Activated naive CD4-positive, alpha-beta T cell treated with anti-CD3 and anti-CD28 coated beads, Interleukin-2, amount 50 U/mL, for 16 hours (primary cell): Measurements from ENCODE around the gene PRIMA1.

Source experiments
- DNase-seq: peaks from one replicate; pipeline ENCODE4 v3.0.0-alpha.2; 2020

Gene PRIMA1

DNA sequence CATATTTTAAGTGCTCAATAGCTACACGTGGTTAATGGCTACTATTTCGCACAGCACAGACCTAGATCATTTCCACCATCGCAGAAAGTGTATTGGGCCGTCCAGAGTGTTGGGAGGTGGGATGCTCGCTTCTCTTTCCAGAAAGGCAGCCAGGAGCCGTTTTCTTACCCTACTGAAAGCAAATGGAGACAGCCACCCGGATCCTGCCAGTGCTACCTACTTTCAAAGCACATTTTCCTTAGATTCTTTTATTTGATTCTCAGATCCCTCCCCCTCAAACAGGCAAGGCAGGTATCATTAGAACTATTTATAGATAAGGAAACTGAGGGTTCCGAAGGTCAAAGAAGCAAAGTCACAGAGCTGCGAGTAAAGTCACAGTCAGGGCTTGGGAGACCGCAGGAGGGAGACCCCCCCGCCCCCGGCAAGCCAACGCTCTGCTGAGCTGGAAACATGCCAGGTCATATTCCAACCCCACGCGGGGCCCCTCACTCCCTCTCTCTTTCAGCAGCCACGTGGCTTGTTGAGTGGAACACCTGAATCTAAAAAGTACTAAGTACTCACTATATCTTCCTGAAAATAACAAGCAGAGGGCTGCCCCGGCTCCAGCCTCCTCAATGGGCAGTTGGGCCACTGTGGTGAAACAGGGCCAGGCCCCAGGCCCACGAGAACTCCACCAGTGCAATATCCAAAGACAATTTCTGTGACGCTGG, 36.2 kb downstream of the PRIMA1 start:
- DNase-seq, result no peak

- DNase-seq, result no peak
These were observed 39.2 kb downstream of the PRIMA1 start for GRCh38 chr14:93749076-93749420.

DNA sequence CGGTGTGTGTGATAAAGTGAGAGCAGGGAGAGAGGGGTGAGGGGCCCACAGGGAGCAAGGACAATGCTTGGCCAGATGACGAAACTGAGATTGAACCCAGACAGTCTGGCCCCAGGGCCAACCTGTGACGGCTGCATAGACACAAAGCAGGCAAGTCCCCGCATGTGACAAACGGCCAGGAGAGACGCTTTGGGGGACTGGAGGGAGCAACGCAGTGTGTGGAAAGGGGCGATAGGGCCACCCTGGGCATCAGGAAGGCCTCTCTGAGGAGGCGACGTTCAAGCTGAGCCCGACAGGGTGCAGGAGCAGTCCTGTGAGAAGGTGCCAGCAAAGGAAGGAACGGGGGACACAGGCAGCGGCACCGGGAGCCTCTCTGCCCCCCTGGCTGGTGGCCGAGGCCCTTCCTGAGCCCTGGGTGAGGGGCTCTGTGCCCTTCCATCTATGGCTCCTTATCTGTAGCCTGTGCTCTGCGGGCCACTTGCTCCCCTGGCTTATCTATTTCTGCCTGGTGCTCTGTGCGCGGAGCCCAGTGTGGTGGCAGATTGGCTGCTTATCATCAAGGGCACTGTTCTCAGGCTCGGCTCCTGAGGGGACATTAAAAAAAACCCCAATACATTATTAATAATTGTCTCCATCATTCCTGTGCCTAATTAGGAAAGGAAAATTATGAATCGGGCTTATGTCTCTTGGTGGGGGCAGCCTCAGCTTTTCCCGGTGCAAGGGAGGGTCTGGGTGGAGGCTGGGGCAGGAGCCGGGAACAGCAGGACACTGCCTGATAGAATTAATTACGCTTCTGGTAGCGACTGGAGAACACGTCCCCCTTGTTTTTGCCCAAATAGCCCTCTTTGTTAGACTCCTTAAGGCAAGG, 39.8 kb downstream of the PRIMA1 start:
- no peak for DNase-seq

DNA sequence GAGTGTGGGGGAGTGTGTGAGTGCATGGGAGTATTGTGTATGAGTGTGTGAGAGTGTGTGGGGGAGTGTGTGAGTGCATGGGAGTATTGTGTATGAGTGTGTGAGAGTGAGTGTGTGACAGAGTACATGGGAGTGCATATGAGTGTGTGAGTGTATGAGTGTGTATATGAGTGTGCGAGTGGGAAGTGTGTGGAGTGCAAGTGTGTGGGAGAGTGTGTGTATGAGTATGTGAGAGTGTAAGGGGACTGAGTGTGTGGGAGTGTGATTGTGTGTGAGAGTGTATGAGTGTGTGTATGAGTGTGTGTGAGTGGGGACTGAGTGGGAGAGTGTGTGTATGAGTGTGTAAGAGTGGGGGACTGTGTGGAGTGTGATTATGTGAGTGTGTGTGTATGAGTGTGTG, 40.7 kb downstream of the PRIMA1 start:
- DNase-seq, result no peak

GRCh38 chr14:93747102-93747501, 41.2 kb downstream of the PRIMA1 start:
- DNase-seq, result no peak

DNA sequence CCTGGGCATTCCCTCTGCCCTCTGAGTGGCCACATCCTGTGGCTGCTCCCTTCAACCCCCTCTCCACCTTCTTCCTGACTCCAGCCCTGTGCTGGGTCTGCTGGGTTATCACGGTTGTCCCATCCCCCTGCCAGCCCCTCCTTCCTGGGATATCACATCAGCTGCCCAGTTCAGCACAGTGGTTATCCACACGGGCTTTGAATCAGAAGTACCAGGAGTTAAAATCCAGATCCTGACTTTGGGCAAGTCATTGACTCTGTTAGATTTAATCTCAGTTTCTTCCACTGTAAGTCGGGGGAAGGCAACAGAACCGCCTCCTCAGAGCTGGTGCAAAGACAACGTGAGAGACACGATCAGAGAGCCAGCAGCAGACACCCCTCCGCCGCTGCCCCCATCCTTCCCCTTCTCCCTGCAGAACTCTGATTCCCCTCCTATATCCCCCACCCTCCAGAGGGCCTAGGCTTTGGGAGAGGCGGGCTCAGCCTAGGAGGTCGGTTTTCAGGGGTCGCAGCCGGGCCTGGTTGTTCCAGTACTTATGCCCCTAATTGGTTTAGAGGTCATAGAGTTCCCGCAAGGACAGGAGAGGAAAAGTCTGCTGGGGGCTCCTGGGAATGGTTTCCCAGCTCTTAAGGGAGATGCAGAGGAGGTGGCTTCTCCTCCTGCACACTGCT, 42.5 kb downstream of the PRIMA1 start:
- no peak for DNase-seq

- DNase-seq, result no peak
These were observed 43.4 kb downstream of the PRIMA1 start for GRCh38 chr14:93744876-93745275.

- DNase-seq, result no peak
These were observed 44.1 kb downstream of the PRIMA1 start for GRCh38 chr14:93744176-93744575.

DNA sequence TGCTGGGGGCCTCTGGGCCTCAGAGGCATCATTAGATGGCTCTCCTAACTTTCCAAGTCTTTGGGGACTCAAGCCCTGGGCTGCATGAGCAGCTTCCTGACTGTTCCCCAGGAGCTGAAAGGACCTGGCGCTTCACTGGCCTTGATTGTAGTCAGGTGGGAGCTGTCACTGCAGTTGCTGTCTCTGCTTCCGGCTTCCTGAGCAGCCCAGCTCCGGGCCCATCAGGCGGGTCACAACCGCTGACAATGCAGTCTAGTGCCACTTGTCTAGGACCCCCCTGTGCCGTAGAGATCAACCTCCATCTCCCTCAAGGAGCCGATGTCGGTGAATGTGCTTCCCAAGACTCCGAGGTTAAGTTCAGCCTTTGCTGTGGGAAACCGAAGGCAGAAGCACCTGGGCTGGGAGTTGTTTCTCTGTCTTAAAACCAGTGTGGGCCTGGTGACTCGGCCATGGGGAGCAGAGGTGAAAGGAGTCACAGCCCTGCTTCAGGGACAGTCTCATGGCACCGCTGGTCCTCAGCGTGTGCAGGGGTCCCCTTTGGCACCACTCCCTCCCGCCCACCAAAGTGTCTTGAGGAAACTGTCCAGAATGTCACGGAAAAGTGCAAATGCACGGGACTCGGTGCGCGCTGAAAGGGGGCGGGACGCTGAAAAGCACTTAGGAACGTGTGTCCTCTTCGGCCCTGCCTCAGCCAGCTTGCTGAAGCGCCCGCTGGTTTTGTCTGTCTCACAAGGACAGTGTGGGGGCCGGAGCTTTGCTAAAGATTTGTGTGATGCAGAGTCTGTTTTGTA, 44.8 kb downstream of the PRIMA1 start:
- DNase-seq, result no peak

GRCh38 chr14:93742761-93743160, 45.5 kb downstream of the PRIMA1 start:
- DNase-seq, result no peak

DNA sequence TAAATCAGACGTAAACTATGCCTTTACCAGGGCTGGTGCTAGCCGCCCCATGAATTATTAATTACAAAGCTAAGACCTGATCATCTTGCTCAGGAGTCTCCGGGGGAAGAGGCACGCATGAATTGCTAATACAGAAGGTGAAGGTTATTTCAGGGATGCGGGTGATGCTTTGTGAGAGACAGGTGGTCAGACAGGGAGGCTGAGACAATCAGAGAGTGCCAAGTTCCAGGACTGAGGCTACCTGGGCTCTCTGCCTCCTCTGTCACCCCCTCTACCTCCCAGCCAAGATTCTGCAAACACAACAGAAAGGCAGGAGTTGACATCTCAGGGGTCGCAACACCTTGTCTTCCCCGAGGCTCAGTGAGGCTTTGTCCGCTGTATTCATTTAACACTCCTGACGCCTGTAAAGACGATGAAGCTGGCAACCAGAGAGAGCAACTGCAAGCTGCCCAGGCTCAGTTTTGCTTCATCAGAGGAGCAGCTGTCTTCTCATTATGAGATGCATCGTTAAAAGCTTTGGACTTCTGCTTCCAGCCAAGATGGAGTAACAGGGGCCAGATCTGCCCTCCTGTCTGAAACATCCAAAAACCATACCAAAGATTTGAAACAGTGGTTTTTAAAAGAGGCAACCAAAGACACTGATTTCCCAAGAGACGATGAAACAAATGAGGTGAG, 46.6 kb downstream of the PRIMA1 start:
- DNase-seq, result no peak

- no peak for DNase-seq
These were observed 50.7 kb downstream of the PRIMA1 start for GRCh38 chr14:93737634-93738033.

GRCh38 chr14:93736378-93737014, 51.8 kb downstream of the PRIMA1 start:
- no peak for DNase-seq

DNA sequence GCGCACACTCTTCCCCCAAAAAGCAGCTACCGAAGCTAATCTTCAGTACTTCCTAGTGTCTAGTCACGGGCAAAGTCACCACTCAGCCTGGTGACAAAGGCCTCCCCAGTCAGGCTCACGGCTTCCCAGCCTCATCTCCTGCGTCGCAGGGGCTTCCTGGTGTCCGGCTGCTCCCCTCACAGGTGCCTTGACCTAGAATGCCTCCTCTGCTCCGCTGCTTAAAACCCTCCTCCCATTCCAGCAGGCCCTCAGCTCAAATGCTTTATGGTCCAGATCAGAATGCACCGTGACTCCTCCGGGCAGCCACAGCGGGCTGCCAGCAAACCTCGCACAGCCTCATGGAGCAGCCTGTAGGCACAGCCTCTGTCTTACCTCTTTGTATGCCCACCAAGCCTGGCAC, 53.1 kb downstream of the PRIMA1 start:
- DNase-seq, result no peak

GRCh38 chr14:93734086-93734822, 54.0 kb downstream of the PRIMA1 start:
- no peak for DNase-seq

- no peak for DNase-seq
These were observed 54.7 kb downstream of the PRIMA1 start for GRCh38 chr14:93733631-93734030.

- no peak for DNase-seq
These were observed 55.1 kb downstream of the PRIMA1 start for GRCh38 chr14:93733231-93733630.

DNA sequence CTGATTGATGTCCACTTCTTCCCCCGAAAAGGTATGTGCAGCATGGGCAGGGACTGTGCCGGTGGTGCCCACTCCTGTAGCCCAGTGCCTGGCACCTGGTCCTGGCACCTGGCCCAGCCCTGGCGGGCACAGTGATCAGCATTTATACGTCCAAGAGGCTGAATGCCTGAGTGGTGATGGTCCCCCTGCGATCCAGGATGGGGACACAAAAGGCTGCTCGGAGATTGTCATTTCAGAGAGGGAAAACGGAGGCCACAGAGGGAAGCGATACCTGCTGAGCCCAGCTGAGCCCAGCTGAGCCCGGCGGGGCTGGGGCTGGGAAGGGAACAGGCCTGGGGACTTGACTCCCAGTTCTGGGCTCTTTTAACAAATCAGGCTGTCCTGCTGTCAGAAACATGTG, 55.8 kb downstream of the PRIMA1 start:
- DNase-seq, result no peak

DNA sequence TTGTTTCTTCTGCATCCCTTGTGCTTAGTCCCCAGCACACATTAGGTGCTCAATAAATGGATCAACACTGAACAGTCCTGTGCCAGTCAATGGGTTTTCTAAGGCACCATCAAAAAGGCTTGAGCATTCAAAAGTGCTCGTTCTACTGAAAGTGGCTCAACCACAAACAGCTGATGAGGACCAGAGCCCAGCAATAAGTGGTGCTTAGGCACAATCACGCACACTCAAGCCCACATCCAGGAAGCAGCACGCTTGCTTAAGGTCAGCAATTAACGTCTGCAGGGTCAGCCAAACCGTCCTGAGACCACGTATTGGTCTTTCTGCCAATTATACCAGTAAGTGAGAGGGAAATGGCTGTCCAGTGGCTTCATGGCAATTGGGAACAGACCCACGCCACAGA, 56.5 kb downstream of the PRIMA1 start:
- DNase-seq, result no peak

GRCh38 chr14:93729993-93730392, 58.3 kb downstream of the PRIMA1 start:
- DNase-seq, result no peak

DNA sequence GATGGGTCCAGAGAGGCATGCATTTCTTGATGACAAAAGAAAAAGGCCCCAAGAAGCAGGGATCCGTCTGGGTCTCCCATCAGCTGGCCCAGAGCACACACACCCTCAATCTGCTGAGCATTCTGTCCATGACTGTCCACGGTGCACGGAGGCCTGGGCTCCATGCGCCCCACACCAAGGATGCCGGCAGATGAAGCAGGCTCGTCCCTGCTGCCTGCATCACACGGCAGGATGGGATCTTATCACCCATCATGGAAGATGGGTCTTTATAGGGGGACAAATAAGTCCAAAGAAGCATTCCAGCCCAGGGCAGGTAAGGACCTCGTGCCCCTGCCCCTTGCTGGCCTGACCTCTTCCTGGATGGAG, 59.7 kb downstream of the PRIMA1 start:
- no peak for DNase-seq
